K562 (cell line): Measurements from ENCODE around the gene PDZD2. TPM values are rescaled to one million over a fixed set of nuclear protein-coding genes. Genes with fewer than 3 reads are reported as not detected.

Source experiments
- ATAC-seq: fragments of 200-7000 bp; cut with Tn5 transposase; 3 replicates; pipeline ENCODE4 v1.9.1; 2020; ENCODE audit warnings: moderate library complexity
- BruUV-seq: library from RNA; stranded (reverse); fragments of 400-500 nt; replicated peaks from 2 replicates; lab custom pipeline; 2021; lab: Mats Ljungman, UMichigan
- CTCF ChIA-PET: fragments of 300-600 bp; formaldehyde crosslinking; extraction: SDS; loops from one replicate; lab custom pipeline; 2021; ENCODE audit warnings: low intra/inter-chr PET ratio; lab: Yijun Ruan, JAX
- POLR2A ChIA-PET: fragments of 300-600, 350-650 bp; sonication (Branson Sonifier 250); formaldehyde crosslinking; extraction: SDS; loops from one replicate; lab custom pipeline; 2021; ENCODE audit warnings: antibody characterized with exemption, inconsistent platforms; lab: Yijun Ruan, JAX
- DNase-seq, 4 experiments: peaks; one replicate each; pipeline versions ENCODE4 v3.0.0 to v3.0.0-alpha.2; 2011 to 2018; ENCODE audit warnings: low spot score in 3 of 4, mixed read lengths in 3 of 4; ENCODE audit errors: extremely low read depth in 1 of 4
- FAIRE-seq: peaks from 2 replicates; lab custom pipeline; 2011; peaks lifted over from hg19 to GRCh38; lab: Jason Lieb, UNC
- H2AFZ ChIP-seq: 2 replicates; pipeline ENCODE4 v1.6.0; 2011; ENCODE audit warnings: low read depth, low read length, control low read depth, inconsistent platforms
- H3K27ac ChIP-seq: fragments of 200-600 bp; 3 replicates; pipeline ENCODE4 v1.8.0; 2011; ENCODE audit warnings: low read depth, mild to moderate bottlenecking, control low read depth, inconsistent platforms, low read length, moderate library complexity, mixed read lengths; ENCODE audit errors: extremely low read depth
- H3K27me3 ChIP-seq, 2 experiments: fragments of 300-600 bp in 1 of 2; 2 replicates in 1 of 2; 3 replicates in 1 of 2; pipeline versions ENCODE4 v1.6.0 to v1.8.0; 2011; ENCODE audit warnings: inconsistent platforms in 2 of 2, low read length in 2 of 2, mild to moderate bottlenecking in 1 of 2, mixed read lengths in 1 of 2, moderate library complexity in 1 of 2; ENCODE audit not compliant: control insufficient read depth in 2 of 2, insufficient read depth in 2 of 2
- H3K36me3 ChIP-seq: fragments of 300-600 bp; 3 replicates; pipeline ENCODE4 v1.8.0; 2011; ENCODE audit warnings: mild to moderate bottlenecking, low read length, inconsistent platforms; ENCODE audit not compliant: control insufficient read depth, insufficient read depth
- H3K4me1 ChIP-seq, 2 experiments: fragments of 200-600 bp in 1 of 2; replicated peaks in 1 of 2; 2 replicates in 1 of 2; 3 replicates in 1 of 2; pipeline versions ENCODE4 v1.5.1 to v1.8.0; 2011; ENCODE audit warnings: inconsistent platforms in 2 of 2, low read length in 2 of 2, mild to moderate bottlenecking in 1 of 2, mixed read lengths in 1 of 2, moderate library complexity in 1 of 2; ENCODE audit not compliant: control insufficient read depth in 2 of 2, insufficient read depth in 2 of 2
- H3K4me2 ChIP-seq: 2 replicates; pipeline ENCODE4 v1.6.1; 2011; ENCODE audit warnings: low read length, control low read depth, inconsistent platforms, mixed read lengths; ENCODE audit not compliant: insufficient read depth
- H3K4me3 ChIP-seq: fragments of 200-600 bp; sonication (generic), shearing (Covaris generic); 2 replicates; pipeline ENCODE4 v1.5.1; 2016; ENCODE audit warnings: control low read depth, inconsistent platforms
- H3K79me2 ChIP-seq: fragments of 200-600 bp; 3 replicates; pipeline ENCODE4 v1.8.0; 2011; ENCODE audit warnings: low read length, inconsistent platforms; ENCODE audit not compliant: control insufficient read depth, insufficient read depth
- H3K9ac ChIP-seq, 2 experiments: 2 replicates each; pipeline versions ENCODE4 v1.6.0 to v1.6.1; 2011; ENCODE audit warnings: low read depth in 2 of 2, low read length in 2 of 2, control low read depth in 1 of 2, inconsistent platforms in 1 of 2, mild to moderate bottlenecking in 1 of 2, mixed read lengths in 1 of 2; ENCODE audit not compliant: insufficient read depth in 1 of 2
- H3K9me1 ChIP-seq: one replicate; pipeline ENCODE4 v1.6.0; 2011; ENCODE audit warnings: inconsistent platforms, mild to moderate bottlenecking, low read length, moderate library complexity; ENCODE audit not compliant: control insufficient read depth, insufficient read depth
- H3K9me3 ChIP-seq: replicated peaks from 2 replicates; pipeline ENCODE4 v1.5.1; 2011; ENCODE audit warnings: low read depth, low read length, inconsistent platforms; ENCODE audit not compliant: control insufficient read depth, insufficient read depth
- H4K20me1 ChIP-seq: replicated peaks from 2 replicates; pipeline ENCODE4 v1.6.1; 2011; ENCODE audit warnings: low read length, inconsistent platforms, mixed read lengths; ENCODE audit not compliant: control insufficient read depth, insufficient read depth
- HSF4 ChIP-seq: fragments of 250-450 bp; sonication (Bioruptor Pico); IDR thresholded peaks from 2 replicates; pipeline ENCODE4 v2.1.2; 2022; ENCODE audit warnings: mild to moderate bottlenecking, moderate library complexity, borderline replicate concordance
- RNF219 ChIP-seq: fragments of 250-450 bp; sonication (Bioruptor Pico); IDR thresholded peaks from 2 replicates; pipeline ENCODE4 v1.5.0; 2022; ENCODE audit warnings: mild to moderate bottlenecking
- SMARCA5 ChIP-seq: fragments of 450-650 bp; IDR thresholded peaks from 2 replicates; pipeline ENCODE4 v1.6.1; 2016
- WGBS: fragments of 100-300 bp; shearing (Covaris generic); methylation state at CpG from one replicate; pipeline ENCODE4 v1.1.6; 2016; ENCODE audit warnings: low coverage, mixed read lengths; ENCODE audit not compliant: insufficient coverage; ENCODE audit errors: missing lambda C conversion rate; 5-methylcytosine and 5-hydroxymethylcytosine counted together
- in situ Hi-C: fragments of 300-500 bp; cut with MboI; formaldehyde crosslinking; loops from 4 replicates; pipeline ENCODE4 v1.15.0; 2018; ENCODE audit warnings: inconsistent platforms, mixed read lengths
- intact Hi-C: fragments of 100-400 bp; cut with micrococcal nuclease; formaldehyde crosslinking; loops from 2 replicates; pipeline ENCODE4 v1.14.2; 2022
- polyA plus RNA-seq, 8 experiments: library from polyadenylated mRNA; depleted of rRNA in 4 of 8; stranded (reverse) in 5 of 8; unstranded in 3 of 8; fragments of >200 nt; fragmentation: Nextera tagmentation in 2 of 8; fragmentation: Illumina TruSeq in 1 of 8; extraction: Ambion mirVana in 2 of 8; extraction: Trizol in 1 of 8; gene quantifications; 2 replicates each; pipeline versions ENCODE4 v1.2.1 to v1.2.3, GENCODE V29; 2011 to 2014; ENCODE audit warnings: inconsistent platforms in 1 of 8, missing spikeins in 1 of 8
- total RNA-seq, 7 experiments: library from RNA; depleted of rRNA in 6 of 7; stranded (reverse); fragments of >200 nt in 6 of 7; fragmentation: Illumina TruSeq in 2 of 7; extraction: Trizol in 2 of 7; gene quantifications; 2 replicates each; pipeline versions ENCODE4 v1.2.1 to v1.2.3, GENCODE V29; 2011 to 2021; ENCODE audit warnings: low replicate concordance in 1 of 7
- TF ChIP-seq, protein P1 (sequence below): fragments of 250-450 bp; sonication (Bioruptor Pico); IDR thresholded peaks from 2 replicates; pipeline ENCODE4 v1.5.0; 2021

The PDZD2 gene
- total and polyA plus RNA-seq, 9 of the 15 experiments (the other 6 are each of a cell fraction or from before 2014, with no cell fraction given): 0.02 to 0.08 (median 0.04) TPM; not detected in 6

- Histone ChIP-seq H3K9me1 (no peaks in the 10 kb centered on the region), H3K79me2 (no peaks in the 10 kb centered on the region), H3K9ac (no peak overlapping the region), H3K4me2 (no peak overlapping the region), H4K20me1 (no peaks in the 10 kb centered on the region), H3K4me1 (no peaks in the 10 kb centered on the region), H3K36me3 (no peaks in the 10 kb centered on the region), H3K4me3 (no peak overlapping the region), H2AFZ (no peak overlapping the region), H3K27ac (no peak overlapping the region), H3K27me3 (peaks cover under 1 to 4% of the 10 kb centered on the region in 2 experiments; a peak in 2 of 5 replicates), H3K9me3 (no peaks in the 10 kb centered on the region)
- 0% methylated on average over 1 of the region's 1 CpG for WGBS
- intact Hi-C loops: no loop called here
- ChIA-PET POLR2A (no interaction called here), CTCF (no interaction called here)
- no TSS peak for BruUV-seq
- in situ Hi-C loops: no loop called here
- FAIRE-seq (no peak), ATAC-seq (no peak), DNase-seq (no peak)
- TF ChIP-seq SMARCA5: no peak
- TF ChIP-seq RNF219 (CRISPR knock-in tag): no peak
- TF ChIP-seq, protein P1, sequence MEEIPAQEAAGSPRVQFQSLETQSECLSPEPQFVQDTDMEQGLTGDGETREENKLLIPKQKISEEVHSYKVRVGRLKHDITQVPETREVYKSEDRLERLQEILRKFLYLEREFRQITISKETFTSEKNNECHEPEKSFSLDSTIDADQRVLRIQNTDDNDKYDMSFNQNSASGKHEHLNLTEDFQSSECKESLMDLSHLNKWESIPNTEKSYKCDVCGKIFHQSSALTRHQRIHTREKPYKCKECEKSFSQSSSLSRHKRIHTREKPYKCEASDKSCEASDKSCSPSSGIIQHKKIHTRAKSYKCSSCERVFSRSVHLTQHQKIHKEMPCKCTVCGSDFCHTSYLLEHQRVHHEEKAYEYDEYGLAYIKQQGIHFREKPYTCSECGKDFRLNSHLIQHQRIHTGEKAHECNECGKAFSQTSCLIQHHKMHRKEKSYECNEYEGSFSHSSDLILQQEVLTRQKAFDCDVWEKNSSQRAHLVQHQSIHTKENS: no peak
- TF ChIP-seq HSF4 (CRISPR knock-in tag): no peak
Measured at GRCh38 chr5:31976169-31976568, 337.2 kb downstream of the PDZD2 start.
